ENCODE measurements around the gene CAMK2A. TPM values are rescaled to one million over a fixed set of nuclear protein-coding genes. Genes with fewer than 3 reads are reported as not detected.

CAMK2A gene
- total RNA-seq, 2 experiments from 2014 or later, result not detected

DNA sequence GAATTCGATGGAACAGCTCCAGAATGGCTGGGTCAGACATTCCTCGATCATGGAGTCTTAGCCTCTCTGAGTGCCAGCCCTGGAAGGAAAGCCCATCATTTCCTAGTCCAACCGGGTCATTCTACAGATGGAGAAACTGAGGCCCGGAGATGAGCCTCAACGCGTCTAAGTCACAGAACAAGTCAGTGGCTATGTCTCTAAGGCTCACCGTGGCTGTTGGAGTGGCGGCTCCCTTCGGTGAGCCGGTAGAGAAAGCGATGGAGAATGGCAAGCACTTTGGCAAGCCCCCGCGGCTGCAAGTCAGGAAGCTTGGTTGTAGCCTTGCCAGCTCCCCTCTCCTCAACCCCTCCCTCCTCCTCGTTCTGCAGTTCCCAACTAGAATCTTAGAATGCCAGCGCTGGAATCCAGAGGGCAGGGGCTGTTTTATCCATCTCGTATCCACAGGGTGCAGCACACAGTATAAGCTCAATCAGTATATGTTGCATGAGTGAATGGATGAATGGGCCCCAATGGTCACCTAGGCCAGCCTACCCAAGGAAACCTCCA lies 13.6 kb upstream of the CAMK2A start:
- intact Hi-C loops (cut with micrococcal nuclease), result no loop called here
- Mint-ChIP-seq H3K4me1 (ENCODE audit: low read depth) (peaks cover 4% of the 10 kb centered on the region), H3K27me3 (peaks cover 25% of the 10 kb centered on the region), H3K27ac (no peak overlapping the region), H3K36me3 (no peaks in the 10 kb centered on the region), H3K9me3 (no peaks in the 10 kb centered on the region), H3K4me3 (no peak overlapping the region)
- CTCF ChIA-PET, result no interaction called here
- POLR2A ChIA-PET, result no interaction called here
- DNase-seq, result no peak

DNA sequence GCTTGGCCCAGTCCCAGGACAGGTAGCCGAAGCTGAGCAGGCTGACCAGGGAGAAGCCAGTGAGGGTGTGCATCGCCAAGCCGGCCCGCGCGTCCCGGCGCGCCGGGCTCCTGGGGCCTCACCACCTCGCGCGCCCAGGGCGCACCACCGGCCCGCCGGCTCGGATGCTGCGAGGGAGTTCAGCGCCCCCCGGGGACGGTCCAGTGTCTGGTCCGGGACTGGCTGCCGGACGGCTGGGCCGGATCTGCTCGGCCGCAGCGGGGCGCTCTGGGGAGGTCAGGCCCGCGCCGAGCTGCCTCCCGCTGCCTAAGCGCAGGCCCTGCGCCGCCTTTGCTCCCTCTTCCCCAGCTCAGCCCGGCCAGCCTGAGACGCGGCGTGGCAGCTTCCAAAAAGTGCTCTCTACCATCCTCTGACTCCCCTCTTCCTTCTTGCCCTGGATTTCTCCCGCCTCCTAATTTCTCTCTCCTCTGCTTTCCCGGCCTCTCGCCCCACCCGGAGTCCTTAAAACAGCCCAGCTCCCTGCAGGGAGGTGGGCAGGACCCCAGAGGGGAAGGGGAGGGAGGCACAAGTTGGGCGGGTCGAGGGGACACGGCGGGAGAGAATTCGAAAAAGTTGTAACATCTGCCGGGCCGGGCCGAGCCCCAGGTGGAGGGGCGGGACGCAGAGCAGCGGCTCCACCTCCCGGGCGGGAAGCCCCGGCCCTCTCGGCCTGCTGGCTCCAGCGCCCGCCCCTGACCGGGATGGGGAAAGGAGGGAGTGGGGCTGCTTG lies 12.9 kb upstream of the CAMK2A start, which contains the start of gene ARSI:
ARSI (minus strand) TSS at position 605 of the 769 bp plus-strand sequence; CDS start at position 73, 532 bp downstream.
- ChIA-PET POLR2A (no interaction called here), CTCF (no interaction called here)
- Mint-ChIP-seq H3K36me3 (no peaks in the 10 kb centered on the region), H3K9me3 (no peaks in the 10 kb centered on the region), H3K27ac (no peak within 1 kb of the TSS), H3K4me1 (ENCODE audit: low read depth) (peaks cover 4% of the 10 kb centered on the region), H3K4me3 (no peak within 1 kb of the TSS), H3K27me3 (peaks cover 25% of the 10 kb centered on the region)
- intact Hi-C loops (cut with micrococcal nuclease), result no loop called here
- DNase-seq, result no peak

DNA sequence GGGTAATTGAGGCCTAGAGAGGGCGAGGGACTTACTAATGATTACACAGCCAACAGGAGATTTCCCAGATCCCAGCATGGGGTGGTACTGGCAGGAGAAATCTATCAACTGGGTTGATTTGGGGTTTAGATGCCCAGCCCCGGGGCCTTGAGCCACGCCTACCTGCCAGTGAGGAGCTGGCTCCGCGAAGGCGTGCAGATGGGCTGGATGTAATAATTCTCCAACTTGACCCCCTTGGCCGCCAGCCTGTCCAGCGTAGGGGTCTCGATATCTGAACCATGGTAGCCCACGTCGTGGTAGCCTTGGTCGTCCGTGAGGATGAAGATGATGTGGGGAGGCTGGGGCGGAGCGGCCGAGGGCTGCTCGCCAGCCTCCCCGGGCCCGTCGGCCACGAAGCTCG lies 12.3 kb upstream of the CAMK2A start:
- Mint-ChIP-seq H3K4me1 (ENCODE audit: low read depth) (peaks cover 4% of the 10 kb centered on the region), H3K4me3 (no peak overlapping the region), H3K36me3 (no peaks in the 10 kb centered on the region), H3K27ac (no peak overlapping the region), H3K9me3 (no peaks in the 10 kb centered on the region), H3K27me3 (peaks cover 25% of the 10 kb centered on the region)
- ChIA-PET CTCF (no interaction called here), POLR2A (no interaction called here)
- DNase-seq, result no peak
- intact Hi-C loops (cut with micrococcal nuclease), result no loop called here

DNA sequence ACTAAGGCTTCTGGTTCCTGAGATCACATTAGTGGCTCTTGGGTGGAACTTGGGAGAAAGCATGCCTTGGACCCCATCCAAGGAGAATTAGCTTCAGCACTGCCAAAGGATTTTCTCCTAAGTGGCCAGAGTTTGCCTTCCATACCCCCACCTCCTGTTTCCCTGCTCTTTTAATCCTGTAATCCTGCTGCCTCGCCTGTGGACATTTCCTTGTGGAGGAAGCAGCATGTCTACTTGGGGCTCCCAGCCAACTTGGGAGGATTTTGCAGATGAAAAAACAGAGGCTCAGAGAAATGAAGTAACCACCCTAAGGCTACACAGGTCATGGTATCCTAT lies 11.6 kb upstream of the CAMK2A start:
- intact Hi-C loops (cut with micrococcal nuclease), result no loop called here
- no peak overlapping the region for H3K4me3 Mint-ChIP-seq
- ChIA-PET CTCF (no interaction called here), POLR2A (no interaction called here)
- no peaks in the 10 kb centered on the region for H3K36me3 Mint-ChIP-seq
- H3K4me1 Mint-ChIP-seq (ENCODE audit: low read depth), result peaks cover 4% of the 10 kb centered on the region
- H3K27ac Mint-ChIP-seq, result no peak overlapping the region
- H3K27me3 Mint-ChIP-seq, result peaks cover 25% of the 10 kb centered on the region
- H3K9me3 Mint-ChIP-seq, result no peaks in the 10 kb centered on the region
- no peak for DNase-seq

DNA sequence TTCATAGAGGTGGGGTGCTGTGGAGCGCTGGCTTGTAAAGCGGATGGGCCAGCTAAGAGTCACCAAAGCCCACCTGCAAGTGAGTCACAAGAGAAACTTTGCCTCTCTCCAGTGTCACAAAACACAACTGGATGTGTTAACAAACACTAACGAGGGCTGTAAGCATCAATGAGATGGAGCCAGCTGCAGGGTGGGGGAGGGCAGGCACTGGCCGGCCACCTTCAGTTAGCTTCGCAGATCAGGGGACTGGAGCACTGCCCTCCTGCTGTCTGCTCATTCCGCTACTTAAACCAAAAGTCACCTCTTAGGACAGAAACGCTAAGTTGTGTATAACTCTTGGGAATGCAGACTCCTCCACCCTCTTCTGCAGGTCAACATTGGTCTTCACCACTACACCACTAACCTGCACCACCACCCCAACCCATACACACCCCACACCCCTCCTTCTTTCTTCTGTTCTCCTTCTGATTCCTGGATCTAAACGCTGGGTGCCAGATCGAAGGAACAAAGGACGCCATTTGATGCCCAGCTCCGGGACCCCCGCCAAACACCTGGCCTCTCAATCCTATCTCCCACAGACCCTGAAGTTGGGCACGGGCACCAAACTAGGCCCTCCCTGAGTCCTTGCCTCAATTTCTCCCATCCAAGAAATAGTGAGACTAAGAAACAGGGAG lies 11.1 kb upstream of the CAMK2A start:
- no peak for DNase-seq
- ChIA-PET CTCF (no interaction called here), POLR2A (no interaction called here)
- no peak overlapping the region for H3K4me3 Mint-ChIP-seq
- intact Hi-C loops (cut with micrococcal nuclease), result no loop called here
- H3K36me3 Mint-ChIP-seq, result no peaks in the 10 kb centered on the region
- H3K27me3 Mint-ChIP-seq, result peaks cover 25% of the 10 kb centered on the region
- peaks cover 4% of the 10 kb centered on the region for H3K4me1 Mint-ChIP-seq (ENCODE audit: low read depth)
- H3K27ac Mint-ChIP-seq, result no peak overlapping the region
- no peaks in the 10 kb centered on the region for H3K9me3 Mint-ChIP-seq

DNA sequence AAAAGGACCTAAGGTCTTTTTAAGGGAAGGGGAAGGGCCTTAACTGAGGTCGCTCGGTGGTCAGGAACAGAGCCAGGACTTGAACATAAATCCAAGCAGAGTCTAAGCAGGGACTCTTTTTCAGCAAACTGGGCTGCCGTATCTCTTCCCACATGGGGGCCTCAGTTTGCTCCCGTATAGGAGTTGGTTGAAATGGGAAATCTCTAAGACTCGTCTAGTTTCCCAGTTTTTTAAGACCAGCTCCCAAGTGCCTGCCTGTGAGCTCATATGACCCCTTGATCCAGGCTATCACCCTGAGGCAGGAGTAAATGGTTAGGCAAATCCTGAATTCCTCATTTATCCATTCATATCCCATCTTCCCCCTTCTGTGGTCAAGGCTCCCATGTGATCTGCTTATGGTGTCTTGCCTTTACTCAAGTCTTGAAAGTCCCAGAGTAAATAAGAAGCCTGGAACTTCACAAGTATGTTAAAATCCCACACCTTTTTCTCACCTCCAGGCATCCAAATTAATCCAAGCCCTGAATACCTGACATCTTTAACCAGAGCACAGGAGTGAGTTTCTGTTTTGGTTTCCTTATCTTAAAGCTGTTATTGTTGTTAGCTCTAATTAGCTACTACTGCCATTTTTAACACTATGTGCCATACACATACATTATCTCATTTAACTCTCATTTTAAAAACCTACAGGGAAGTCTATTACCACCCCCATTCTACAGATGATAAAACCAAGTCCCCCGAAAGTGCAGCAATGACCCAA lies 10.2 kb upstream of the CAMK2A start:
- peaks cover 4% of the 10 kb centered on the region for H3K4me1 Mint-ChIP-seq (ENCODE audit: low read depth)
- no peaks in the 10 kb centered on the region for H3K9me3 Mint-ChIP-seq
- H3K4me3 Mint-ChIP-seq, result no peak overlapping the region
- H3K36me3 Mint-ChIP-seq, result no peaks in the 10 kb centered on the region
- no peak for DNase-seq
- ChIA-PET POLR2A (no interaction called here), CTCF (no interaction called here)
- intact Hi-C loops (cut with micrococcal nuclease), result no loop called here
- no peak overlapping the region for H3K27ac Mint-ChIP-seq
- H3K27me3 Mint-ChIP-seq, result peaks cover 25% of the 10 kb centered on the region

DNA sequence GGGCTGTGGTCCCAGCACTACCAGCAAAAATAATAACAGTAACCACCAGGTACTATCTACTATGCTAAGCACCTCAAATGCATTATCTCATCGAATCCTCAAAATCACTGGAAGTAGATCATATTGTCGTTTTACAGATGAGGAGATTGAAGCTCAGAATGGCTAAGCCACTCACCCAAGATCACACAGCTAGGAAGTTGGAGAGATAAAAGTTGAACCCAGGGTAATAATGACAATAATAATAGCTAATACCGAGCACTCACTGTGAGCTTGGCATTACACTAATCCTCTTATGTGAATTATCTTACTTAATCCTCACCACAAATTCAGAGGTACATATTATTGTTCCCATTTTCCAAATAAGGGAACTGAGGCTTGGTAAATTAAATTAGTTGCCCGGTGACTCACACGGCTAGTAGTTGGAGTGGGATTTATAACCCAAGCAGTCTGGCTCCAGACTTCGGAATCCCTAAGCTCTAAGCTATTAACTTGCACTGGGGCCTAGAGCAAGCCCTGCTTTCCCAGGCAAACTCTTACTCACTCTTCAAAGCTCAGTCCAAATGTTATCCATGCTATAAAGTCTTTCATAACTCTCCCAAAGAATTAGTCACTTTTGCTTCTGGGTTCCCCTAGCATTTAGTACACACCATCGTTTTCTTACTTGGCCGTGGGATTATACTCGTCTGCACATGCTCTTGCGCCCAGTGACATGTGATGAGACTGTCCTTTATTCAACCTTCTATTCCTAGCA lies 9.3 kb upstream of the CAMK2A start:
- ChIA-PET CTCF (no interaction called here), POLR2A (no interaction called here)
- intact Hi-C loops (cut with micrococcal nuclease), result no loop called here
- Mint-ChIP-seq H3K9me3 (no peaks in the 10 kb centered on the region), H3K4me3 (no peak overlapping the region), H3K4me1 (ENCODE audit: low read depth) (peaks cover 4% of the 10 kb centered on the region), H3K27ac (no peak overlapping the region), H3K36me3 (no peaks in the 10 kb centered on the region), H3K27me3 (peaks cover 22% of the 10 kb centered on the region)
- no peak for DNase-seq

DNA sequence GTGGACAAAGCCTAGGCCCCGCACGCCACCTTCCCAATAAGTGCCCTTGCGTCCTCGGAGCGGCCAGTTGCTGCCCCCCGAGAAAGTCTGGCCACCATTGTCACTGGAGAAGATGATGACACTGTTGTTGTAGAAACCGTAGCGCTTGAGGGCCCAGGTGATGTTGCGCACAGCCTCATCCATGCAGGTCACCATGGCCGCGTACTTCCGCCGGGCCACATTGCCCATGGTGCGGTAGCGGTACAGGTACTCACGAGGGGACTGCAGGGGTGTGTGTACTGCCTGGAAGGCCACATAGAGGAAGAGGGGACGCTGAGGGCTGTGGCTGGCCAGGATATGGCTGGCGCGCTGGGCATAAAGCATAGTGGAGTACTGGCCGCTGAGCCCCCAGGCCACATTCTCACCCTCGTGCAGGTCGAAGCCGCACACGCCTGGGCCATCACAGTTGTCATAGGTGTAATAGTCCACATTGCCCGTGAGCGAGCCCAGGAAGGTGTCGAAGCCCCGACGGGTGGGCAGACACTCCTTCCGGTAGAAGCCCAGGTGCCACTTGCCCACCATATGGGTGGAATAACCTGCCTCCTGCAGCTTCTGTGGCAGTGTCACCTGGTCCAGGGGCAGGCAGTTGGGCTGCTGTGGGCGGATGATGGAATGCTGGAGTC lies 8.5 kb upstream of the CAMK2A start:
- Mint-ChIP-seq H3K4me3 (no peak overlapping the region), H3K4me1 (ENCODE audit: low read depth) (peaks cover 4% of the 10 kb centered on the region), H3K36me3 (no peaks in the 10 kb centered on the region), H3K27ac (no peak overlapping the region), H3K27me3 (peaks cover 15% of the 10 kb centered on the region), H3K9me3 (no peaks in the 10 kb centered on the region)
- ChIA-PET CTCF (no interaction called here), POLR2A (no interaction called here)
- DNase-seq, result no peak
- intact Hi-C loops (cut with micrococcal nuclease), result no loop called here

DNA sequence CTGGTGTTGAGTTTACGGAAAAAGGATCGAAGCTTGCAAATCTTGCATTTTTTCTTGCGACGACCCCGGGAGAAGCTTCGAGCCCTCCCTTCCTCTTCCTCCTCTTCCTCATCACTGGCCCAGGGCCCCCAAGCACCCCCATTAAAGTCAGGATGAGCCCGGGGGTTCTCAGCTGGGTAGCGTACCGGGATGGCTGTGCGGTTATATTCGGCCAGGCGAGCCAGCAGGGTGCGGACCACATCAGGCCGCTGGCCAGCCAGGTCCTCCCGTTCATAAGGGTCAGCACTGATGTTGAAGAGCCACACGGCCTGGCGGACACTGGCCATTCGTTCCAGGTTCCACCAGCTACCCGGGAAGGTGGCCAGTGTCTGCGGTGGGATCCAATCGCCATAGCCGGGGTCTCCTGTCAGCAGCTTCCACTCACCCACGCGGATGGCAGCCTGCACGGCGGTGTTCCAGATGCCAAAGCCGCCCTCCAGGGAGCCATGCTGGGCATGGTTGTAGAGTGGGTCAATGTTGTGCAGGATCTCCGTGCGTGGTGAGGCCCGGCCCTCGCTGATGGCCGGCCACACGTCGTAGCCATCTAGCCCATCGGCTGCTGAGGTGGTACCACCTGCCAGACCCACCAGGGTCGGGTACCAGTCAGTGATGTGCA lies 7.8 kb upstream of the CAMK2A start:
- DNase-seq, result no peak
- Mint-ChIP-seq H3K4me3 (no peak overlapping the region), H3K9me3 (no peaks in the 10 kb centered on the region), H3K27me3 (peaks cover 14% of the 10 kb centered on the region), H3K4me1 (ENCODE audit: low read depth) (peaks cover 2% of the 10 kb centered on the region), H3K27ac (no peak overlapping the region), H3K36me3 (no peaks in the 10 kb centered on the region)
- CTCF ChIA-PET, result interaction anchor here (0.6 kb wide), 1 partner anchor 61 kb away, joined by 3 read pairs; no protein-coding TSS in a partner anchor
- intact Hi-C loops (cut with micrococcal nuclease), result no loop called here
- POLR2A ChIA-PET, result no interaction called here

DNA sequence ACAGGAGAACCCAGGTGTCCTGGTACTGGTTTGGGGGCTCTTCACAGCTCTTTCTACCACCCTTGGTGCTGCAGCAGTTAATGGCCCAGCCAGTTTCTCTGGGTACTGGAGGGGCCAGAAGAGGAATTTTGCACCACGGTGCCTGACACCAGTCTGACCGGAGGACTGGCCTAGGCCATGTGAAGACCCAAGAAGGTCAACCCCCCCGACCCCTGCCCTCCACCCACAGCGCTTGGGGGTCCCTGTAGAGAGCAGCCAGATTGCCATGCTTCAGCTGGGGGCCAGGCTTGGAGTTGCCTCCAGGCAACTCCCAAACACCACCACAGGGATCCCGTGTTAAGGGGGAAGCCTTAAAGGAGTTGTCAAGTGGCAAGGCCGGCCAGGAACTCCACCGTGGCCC lies 6.9 kb upstream of the CAMK2A start:
- no peak for DNase-seq
- ChIA-PET CTCF (no interaction called here), POLR2A (no interaction called here)
- peaks cover 11% of the 10 kb centered on the region for H3K27me3 Mint-ChIP-seq
- no peak overlapping the region for H3K27ac Mint-ChIP-seq
- intact Hi-C loops (cut with micrococcal nuclease), result no loop called here
- H3K36me3 Mint-ChIP-seq, result no peaks in the 10 kb centered on the region
- H3K4me1 Mint-ChIP-seq (ENCODE audit: low read depth), result no peaks in the 10 kb centered on the region
- H3K9me3 Mint-ChIP-seq, result no peaks in the 10 kb centered on the region
- no peak overlapping the region for H3K4me3 Mint-ChIP-seq

DNA sequence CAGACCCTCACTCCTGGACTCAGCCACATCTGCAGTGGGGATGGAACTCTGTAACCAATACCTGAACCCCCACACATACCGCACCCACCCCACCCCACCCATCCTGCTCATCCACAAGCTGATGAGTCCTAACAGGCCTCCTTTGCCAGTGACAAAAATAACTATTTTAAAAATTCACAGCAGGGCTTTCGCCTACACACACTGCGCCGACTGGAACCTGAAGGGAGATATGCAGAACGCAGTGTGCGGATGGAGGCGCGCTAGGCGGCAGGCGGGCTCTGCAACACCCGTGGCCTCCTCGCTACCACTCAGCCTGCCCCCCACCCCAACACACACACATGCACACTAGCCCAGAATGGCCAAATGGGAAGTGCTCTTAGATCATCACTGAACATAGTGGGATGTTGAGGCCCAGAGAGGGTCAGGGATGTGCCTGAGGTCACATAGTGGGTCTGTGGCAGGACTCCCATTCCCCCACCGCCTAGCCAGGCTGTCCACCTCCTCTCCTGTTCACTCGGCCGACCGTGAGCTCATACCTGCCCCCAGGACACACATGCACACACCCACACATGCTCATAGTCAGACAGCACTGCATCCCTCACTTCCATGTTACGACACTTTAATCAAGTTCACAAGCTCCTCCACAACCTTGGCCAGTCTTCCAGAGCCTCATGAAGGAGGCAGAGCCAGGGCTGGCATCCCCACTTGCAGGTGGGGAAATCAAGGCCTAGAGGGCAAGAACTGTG lies 6.3 kb upstream of the CAMK2A start:
- Mint-ChIP-seq H3K4me3 (no peak overlapping the region), H3K36me3 (no peaks in the 10 kb centered on the region), H3K4me1 (ENCODE audit: low read depth) (no peaks in the 10 kb centered on the region), H3K9me3 (no peaks in the 10 kb centered on the region), H3K27me3 (peaks cover 7% of the 10 kb centered on the region), H3K27ac (no peak overlapping the region)
- ChIA-PET CTCF (no interaction called here), POLR2A (no interaction called here)
- DNase-seq, result no peak
- intact Hi-C loops (cut with micrococcal nuclease), result no loop called here

All from activated CD4-positive, alpha-beta memory T cell treated with anti-CD3 and anti-CD28 coated beads for 36 hours (primary cell).